GM12878 (cell line): ENCODE measurements around the gene SEC16A. TPM values are rescaled to one million over a fixed set of nuclear protein-coding genes. Genes with fewer than 3 reads are reported as not detected.

Experiments
- ATAC-seq: fragments of 200-7000 bp; cut with Tn5 transposase; 3 replicates; pipeline ENCODE4 v1.9.1; 2020; ENCODE audit warnings: mild to moderate bottlenecking, moderate library complexity
- BruUV-seq: library from RNA; stranded (reverse); fragments of 400-500 nt; replicated peaks from 2 replicates; lab custom pipeline; 2021; lab: Mats Ljungman, UMichigan
- CTCF ChIA-PET: fragments of 300-600 bp; sonication (Branson Sonifier 250); formaldehyde crosslinking; extraction: SDS; loops from one replicate; lab custom pipeline; 2021; ENCODE audit warnings: inconsistent platforms; lab: Yijun Ruan, JAX
- POLR2A ChIA-PET: fragments of 350-600 bp; formaldehyde crosslinking; extraction: SDS; loops from one replicate; lab custom pipeline; 2021; ENCODE audit warnings: inconsistent platforms; lab: Charles Lee
- RAD21 ChIA-PET: fragments of 300-600 bp; sonication (Branson Sonifier 250); formaldehyde crosslinking; loops from one replicate; lab custom pipeline; 2023; ENCODE audit warnings: antibody characterized with exemption; ENCODE audit not compliant: unreplicated experiment; lab: Charles Lee
- SMC1A ChIA-PET: fragments of 300-600 bp; sonication (Branson Sonifier 250); formaldehyde crosslinking; loops from one replicate; lab custom pipeline; 2023; ENCODE audit not compliant: unreplicated experiment, uncharacterized antibody; lab: Charles Lee
- DNase-seq: peaks from one replicate; pipeline ENCODE4 v3.0.0-alpha.2; 2011; ENCODE audit warnings: low read depth, low spot score
- FAIRE-seq: peaks from 3 replicates; lab custom pipeline; 2011; peaks lifted over from hg19 to GRCh38; lab: Jason Lieb, UNC
- H2AFZ ChIP-seq: 2 replicates; pipeline ENCODE4 v1.6.0; 2011; ENCODE audit warnings: low read depth, low read length, control low read depth; ENCODE audit not compliant: control insufficient read depth
- H3K27ac ChIP-seq: 2 replicates; pipeline ENCODE4 v1.5.1; 2011; ENCODE audit warnings: control low read depth; ENCODE audit not compliant: control insufficient read depth, insufficient read depth
- H3K27me3 ChIP-seq, 2 experiments: replicated peaks in 1 of 2; 2 replicates each; pipeline versions ENCODE4 v1.6.0 to v1.6.1; 2011; ENCODE audit warnings: low read length in 1 of 2; ENCODE audit not compliant: control insufficient read depth in 2 of 2, insufficient read depth in 2 of 2
- H3K36me3 ChIP-seq, 2 experiments: 2 replicates each; pipeline ENCODE4 v1.5.1; 2011; ENCODE audit warnings: low read length in 1 of 2; ENCODE audit not compliant: control insufficient read depth in 2 of 2, insufficient read depth in 2 of 2
- H3K4me1 ChIP-seq: 2 replicates; pipeline ENCODE4 v1.6.1; 2011; ENCODE audit warnings: mild to moderate bottlenecking, low read length, moderate library complexity, mixed read lengths; ENCODE audit not compliant: control insufficient read depth, insufficient read depth
- H3K4me2 ChIP-seq: 2 replicates; pipeline ENCODE4 v1.6.0; 2011; ENCODE audit warnings: control low read depth; ENCODE audit not compliant: control insufficient read depth, insufficient read depth
- H3K4me3 ChIP-seq: fragments of 200-600 bp; sonication (generic); 2 replicates; pipeline ENCODE4 v1.5.1; 2016
- H3K79me2 ChIP-seq: 2 replicates; pipeline ENCODE4 v1.6.0; 2011; ENCODE audit warnings: low read length; ENCODE audit not compliant: control insufficient read depth, insufficient read depth
- H3K9ac ChIP-seq: 2 replicates; pipeline ENCODE4 v1.8.0; 2011; ENCODE audit warnings: low read length, control low read depth, mixed read lengths; ENCODE audit not compliant: control insufficient read depth, insufficient read depth
- H3K9me3 ChIP-seq: replicated peaks from 3 replicates; pipeline ENCODE4 v1.5.1; 2011; ENCODE audit warnings: mild to moderate bottlenecking, low read length; ENCODE audit not compliant: control insufficient read depth, insufficient read depth
- H4K20me1 ChIP-seq: 2 replicates; pipeline ENCODE4 v1.6.0; 2011; ENCODE audit not compliant: control insufficient read depth, insufficient read depth
- CREB1 ChIP-seq: IDR thresholded peaks from 2 replicates; pipeline ENCODE4 v1.6.1; 2012; ENCODE audit warnings: low read depth, mild to moderate bottlenecking, inconsistent platforms
- CTCF ChIP-seq, 3 experiments: IDR thresholded peaks in 2 of 3; conservative IDR thresholded peaks in 1 of 3; 2 replicates each; pipeline ENCODE4 v1.5.1; 2011; ENCODE audit warnings: low read depth in 3 of 3, low read length in 3 of 3, mild to moderate bottlenecking in 3 of 3, control low read depth in 2 of 3, moderate library complexity in 2 of 3, inconsistent platforms in 1 of 3, mixed read lengths in 1 of 3; ENCODE audit not compliant: control insufficient read depth in 2 of 3, insufficient read depth in 1 of 3; ENCODE audit errors: extremely low read depth in 1 of 3
- GABPA ChIP-seq: IDR thresholded peaks from 2 replicates; pipeline ENCODE4 v1.6.1; 2014; ENCODE audit warnings: antibody characterized with exemption, low read depth, mild to moderate bottlenecking, inconsistent platforms
- HCFC1 ChIP-seq: fragments of 150-350 bp; IDR thresholded peaks from 2 replicates; pipeline ENCODE4 v1.6.1; 2014; ENCODE audit warnings: low read length
- IKZF2 ChIP-seq, 2 experiments: fragments of 450-650 bp; IDR thresholded peaks; 2 replicates each; pipeline ENCODE4 v1.6.1; 2017; ENCODE audit warnings: mild to moderate bottlenecking in 2 of 2, moderate library complexity in 2 of 2
- JUNB ChIP-seq: IDR thresholded peaks from 2 replicates; pipeline ENCODE4 v1.6.1; 2016; ENCODE audit warnings: antibody characterized with exemption, mild to moderate bottlenecking
- MEF2B ChIP-seq: fragments of 450-650 bp; IDR thresholded peaks from 2 replicates; pipeline ENCODE4 v1.6.1; 2018; ENCODE audit warnings: mild to moderate bottlenecking, moderate library complexity; ENCODE audit not compliant: partially characterized antibody, poor library complexity, severe bottlenecking
- RELA ChIP-seq: fragments of 450-650 bp; IDR thresholded peaks from 2 replicates; pipeline ENCODE4 v1.8.0; 2014; ENCODE audit warnings: borderline replicate concordance; ENCODE audit not compliant: partially characterized antibody
- WGBS: methylation state at CpG from one replicate; pipeline ENCODE4 v1.1.6; 2016; ENCODE audit warnings: low lambda C conversion rate; ENCODE audit not compliant: insufficient replicate concordance, insufficient coverage; ENCODE audit errors: missing lambda C conversion rate; 5-methylcytosine and 5-hydroxymethylcytosine counted together
- in situ Hi-C: fragments of 300-500 bp; cut with MboI; formaldehyde crosslinking; loops from 9 replicates; pipeline ENCODE4 v1.14.3; 2018; ENCODE audit warnings: mixed read lengths
- intact Hi-C: fragments of 100-400 bp; cut with micrococcal nuclease; formaldehyde crosslinking; loops from one replicate; pipeline ENCODE4 v1.14.2; 2022; ENCODE audit not compliant: unreplicated experiment
- polyA plus RNA-seq, 11 experiments: library from polyadenylated mRNA; depleted of rRNA in 4 of 11; unstranded in 6 of 11; stranded (reverse) in 5 of 11; fragments of >200 nt; fragmentation: Nextera tagmentation in 4 of 11; fragmentation: Illumina TruSeq in 1 of 11; extraction: Ambion mirVana in 4 of 11; extraction: Trizol in 1 of 11; gene quantifications; 1 replicate in 1 of 11; 2 replicates in 10 of 11; pipeline versions ENCODE4 v1.2.1 to v1.2.3, GENCODE V29; 2011 to 2016; ENCODE audit warnings: inconsistent platforms in 2 of 11, missing spikeins in 2 of 11, low read depth in 1 of 11
- total RNA-seq, 4 experiments: library from RNA; depleted of rRNA in 3 of 4; stranded (reverse); fragments of >200 nt in 3 of 4; fragmentation: Illumina TruSeq in 1 of 4; extraction: Trizol in 1 of 4; gene quantifications; 2 replicates each; pipeline versions ENCODE4 v1.2.1 to v1.2.3, GENCODE V29; 2013 to 2021
- TF ChIP-seq, protein P1 (sequence below): IDR thresholded peaks from 2 replicates; pipeline ENCODE4 v1.6.1; 2011; ENCODE audit warnings: borderline replicate concordance, low read depth, mild to moderate bottlenecking, moderate library complexity, mixed read lengths, low read length; ENCODE audit not compliant: insufficient read depth; ENCODE audit errors: extremely low read length
- TF ChIP-seq, protein P2 (sequence below): IDR thresholded peaks from 2 replicates; pipeline ENCODE4 v1.6.1; 2012; ENCODE audit warnings: low read length, inconsistent platforms

The SEC16A gene
- total and polyA plus RNA-seq, 10 of the 15 experiments (the other 5 are each of a cell fraction or from before 2014, with no cell fraction given) = 9.9 to 59.1 (median 21.7) TPM

DNA sequence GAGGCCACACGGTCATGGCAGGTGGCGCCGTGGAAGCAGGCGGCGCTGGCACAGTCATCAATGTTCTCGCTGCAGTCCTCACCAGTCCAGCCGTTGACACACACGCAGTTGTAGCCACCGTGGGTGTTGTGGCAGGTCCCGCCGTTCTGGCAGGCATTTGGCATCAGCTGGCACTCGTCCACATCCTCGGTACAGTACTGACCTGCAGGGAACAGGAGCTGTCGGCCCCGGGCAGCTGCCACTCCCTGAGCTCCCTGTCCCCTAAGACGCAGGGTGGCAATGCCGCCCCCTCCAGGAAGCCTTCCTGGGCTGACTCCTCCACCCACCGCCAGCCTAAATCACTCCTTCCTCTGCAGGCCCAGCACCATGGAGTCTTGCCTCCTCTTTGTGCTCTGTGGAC is 35.8 kb upstream of the SEC16A start:
- Histone ChIP-seq H3K36me3 (peaks cover 2 to 64% of the 10 kb centered on the region in 2 experiments; a peak in 2 of 4 replicates), H3K27ac (no peak overlapping the region), H3K79me2 (no peaks in the 10 kb centered on the region), H2AFZ (no peak overlapping the region), H3K9me3 (no peaks in the 10 kb centered on the region), H3K27me3 (no peaks in the 10 kb centered on the region), H4K20me1 (no peaks in the 10 kb centered on the region), H3K4me2 (no peak overlapping the region), H3K9ac (no peak overlapping the region), H3K4me3 (no peak overlapping the region), H3K4me1 (no peaks in the 10 kb centered on the region)
- 95% methylated on average over 18 of the region's 18 CpGs for WGBS
- CTCF ChIA-PET = no interaction called here
- no TSS peak for BruUV-seq
- FAIRE-seq (no peak), DNase-seq (no peak), ATAC-seq (no peak)
- RAD21 ChIA-PET = no interaction called here
- SMC1A ChIA-PET = no interaction called here
- in situ Hi-C loops = no loop called here
- no peak for TF ChIP-seq GABPA
- TF ChIP-seq CREB1 = no peak
- no peak for TF ChIP-seq CTCF (IDR thresholded peaks at IDR 0.05 in 2 of 3, conservative IDR thresholded peaks at IDR 0.05 in 1 of 3; ENCODE audit: control insufficient read depth in 2 of 3, extremely low read depth in 1 of 3, insufficient read depth in 1 of 3, low read depth in 3 of 3, low read length in 3 of 3)
- no peak for TF ChIP-seq IKZF2 (IDR thresholded peaks at IDR 0.05)
- TF ChIP-seq, protein P1, sequence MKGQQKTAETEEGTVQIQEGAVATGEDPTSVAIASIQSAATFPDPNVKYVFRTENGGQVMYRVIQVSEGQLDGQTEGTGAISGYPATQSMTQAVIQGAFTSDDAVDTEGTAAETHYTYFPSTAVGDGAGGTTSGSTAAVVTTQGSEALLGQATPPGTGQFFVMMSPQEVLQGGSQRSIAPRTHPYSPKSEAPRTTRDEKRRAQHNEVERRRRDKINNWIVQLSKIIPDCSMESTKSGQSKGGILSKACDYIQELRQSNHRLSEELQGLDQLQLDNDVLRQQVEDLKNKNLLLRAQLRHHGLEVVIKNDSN = no peak
- no peak for TF ChIP-seq RELA
- no peak for TF ChIP-seq MEF2B
- no peak for TF ChIP-seq JUNB
- no peak for TF ChIP-seq HCFC1
- TF ChIP-seq, protein P2, sequence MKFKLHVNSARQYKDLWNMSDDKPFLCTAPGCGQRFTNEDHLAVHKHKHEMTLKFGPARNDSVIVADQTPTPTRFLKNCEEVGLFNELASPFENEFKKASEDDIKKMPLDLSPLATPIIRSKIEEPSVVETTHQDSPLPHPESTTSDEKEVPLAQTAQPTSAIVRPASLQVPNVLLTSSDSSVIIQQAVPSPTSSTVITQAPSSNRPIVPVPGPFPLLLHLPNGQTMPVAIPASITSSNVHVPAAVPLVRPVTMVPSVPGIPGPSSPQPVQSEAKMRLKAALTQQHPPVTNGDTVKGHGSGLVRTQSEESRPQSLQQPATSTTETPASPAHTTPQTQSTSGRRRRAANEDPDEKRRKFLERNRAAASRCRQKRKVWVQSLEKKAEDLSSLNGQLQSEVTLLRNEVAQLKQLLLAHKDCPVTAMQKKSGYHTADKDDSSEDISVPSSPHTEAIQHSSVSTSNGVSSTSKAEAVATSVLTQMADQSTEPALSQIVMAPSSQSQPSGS = no peak
- intact Hi-C loops = no loop called here
- POLR2A ChIA-PET = no interaction called here
